Spinal cord (tissue), 10 donors: Measurements from ENCODE around the gene CNTRL. TPM values are rescaled to one million over a fixed set of nuclear protein-coding genes. Genes with fewer than 3 reads are reported as not detected.

Experiments
- DNase-seq, 6 donors: peaks; one replicate each; pipeline versions ENCODE4 v3.0.0 to v3.0.0-alpha.2; 2013 to 2015; ENCODE audit warnings: low spot score in 6 of 6, low read depth in 4 of 6
- H3K27ac ChIP-seq: one replicate; pipeline ENCODE4 v1.5.1; 2013; ENCODE audit warnings: low read depth, low read length, control low read depth
- H3K27me3 ChIP-seq: one replicate; pipeline ENCODE4 v1.6.1; 2013; ENCODE audit warnings: low read length; ENCODE audit not compliant: control insufficient read depth, insufficient read depth
- H3K36me3 ChIP-seq: one replicate; pipeline ENCODE4 v1.6.1; 2013; ENCODE audit warnings: low read length; ENCODE audit not compliant: control insufficient read depth, insufficient read depth
- H3K4me1 ChIP-seq: one replicate; pipeline ENCODE4 v1.6.1; 2013; ENCODE audit warnings: low read length; ENCODE audit not compliant: control insufficient read depth, insufficient read depth
- H3K4me3 ChIP-seq: one replicate; pipeline ENCODE4 v1.5.1; 2013; ENCODE audit warnings: low read depth, low read length, control low read depth
- H3K9me3 ChIP-seq: one replicate; pipeline ENCODE4 v1.6.1; 2013; ENCODE audit warnings: low read length; ENCODE audit not compliant: control insufficient read depth, insufficient read depth
- WGBS: methylation state at CpG from one replicate; pipeline ENCODE4 v1.1.5; 2013; ENCODE audit warnings: missing lambda C conversion rate; ENCODE audit not compliant: insufficient coverage; 5-methylcytosine and 5-hydroxymethylcytosine counted together
- polyA plus RNA-seq, 2 donors: library from polyadenylated mRNA; unstranded; fragments of 120-200 nt; gene quantifications; one replicate each; pipeline ENCODE4 v1.2.1, GENCODE V29; 2013; ENCODE audit not compliant: insufficient read length in 2 of 2
- total RNA-seq, 2 donors: library from RNA; depleted of rRNA in 1 of 2; stranded (reverse); fragments of 120-200 nt in 1 of 2; fragments of >200 nt in 1 of 2; gene quantifications; one replicate each; pipeline versions ENCODE4 v1.2.3 to v1.2.4, GENCODE V29; 2013 to 2014
- donor health status: healthy.

The CNTRL gene
- total and polyA plus RNA-seq, 4 donors, result 17.2 to 24.6 (median 20.6) TPM

DNA sequence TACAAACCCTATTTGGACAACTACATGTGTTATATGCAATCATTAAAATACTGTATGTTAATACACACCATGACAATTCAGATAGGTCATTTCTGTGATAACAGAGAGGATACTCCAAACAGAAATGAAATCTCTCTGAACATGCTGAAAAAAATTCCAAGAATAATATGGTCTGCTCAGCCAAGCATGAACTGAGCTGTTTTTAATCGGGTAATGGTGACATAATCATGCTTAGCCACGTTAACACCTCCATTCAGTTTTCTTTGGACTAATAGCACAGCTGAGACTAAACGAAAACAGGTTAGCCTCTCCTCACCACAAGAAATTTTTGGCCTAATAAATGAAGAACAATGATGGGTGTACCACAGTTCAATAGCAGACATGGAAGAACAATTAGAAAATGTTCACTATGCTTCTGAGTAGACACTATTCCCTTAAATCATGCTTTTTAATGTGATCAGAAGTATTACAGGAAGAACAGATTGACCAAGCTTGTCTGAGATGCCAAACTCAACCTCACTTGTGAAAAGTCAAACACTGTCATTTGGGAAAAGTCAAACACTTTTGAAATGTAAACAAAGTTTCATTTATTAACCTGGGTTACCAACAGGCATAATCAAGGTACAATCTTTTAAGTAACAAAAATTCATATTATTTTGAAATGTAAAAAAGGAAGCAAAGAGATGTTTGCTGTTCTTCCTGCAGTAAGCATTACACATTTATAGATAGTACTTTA lies 107.5 kb downstream of the CNTRL start:
- WGBS, result 90% methylated on average over 2 of the region's 3 CpGs
- H3K27me3 ChIP-seq, result no peaks in the 10 kb centered on the region
- H3K9me3 ChIP-seq, result no peaks in the 10 kb centered on the region
- DNase-seq, result no peak
- no peaks in the 10 kb centered on the region for H3K36me3 ChIP-seq
- H3K4me3 ChIP-seq, result no peak overlapping the region
- no peak overlapping the region for H3K27ac ChIP-seq
- H3K4me1 ChIP-seq, result no peaks in the 10 kb centered on the region

- Histone ChIP-seq H3K36me3 (no peaks in the 10 kb centered on the region), H3K4me1 (no peaks in the 10 kb centered on the region)
Observed at GRCh38 chr9:121182989-121183388, 108.2 kb downstream of the CNTRL start.

DNA sequence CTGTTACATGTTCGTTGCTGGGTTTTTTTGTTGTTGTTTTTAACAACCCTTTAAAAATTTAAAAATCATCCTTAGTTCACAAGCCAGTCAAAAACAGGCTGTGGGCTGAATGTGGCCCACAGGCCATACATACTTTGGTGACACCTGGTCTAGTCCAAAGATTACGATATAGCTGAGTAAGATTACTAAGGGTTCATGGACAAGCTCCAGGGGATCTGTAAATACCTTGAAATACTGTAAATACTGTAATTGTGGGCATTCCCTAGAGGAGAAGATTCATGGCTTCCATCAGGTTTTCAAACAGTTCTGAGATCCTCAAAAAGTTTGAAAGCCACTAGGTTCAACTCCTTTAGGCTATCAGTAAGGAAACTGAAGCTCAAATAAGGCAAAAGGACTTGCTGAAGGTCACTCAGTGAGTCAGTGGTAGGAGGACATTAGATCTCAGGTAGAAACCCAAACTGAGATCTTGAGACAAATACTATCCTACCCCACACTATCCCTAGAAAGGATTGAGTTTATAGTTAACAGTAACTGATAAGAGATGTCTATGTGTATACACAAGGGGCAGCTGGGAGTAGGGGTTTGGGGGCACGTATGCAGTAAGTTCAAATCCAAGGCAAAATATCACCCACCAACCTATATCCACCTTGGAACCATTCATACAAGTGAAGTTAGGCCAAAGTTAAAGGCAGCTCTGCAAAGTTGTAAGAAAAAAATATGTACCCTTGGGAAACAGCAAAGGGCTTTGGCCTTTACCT lies 109.1 kb downstream of the CNTRL start:
- no CpG with 5 or more reads among the region's 3 CpGs for WGBS
- Histone ChIP-seq H3K27ac (no peak overlapping the region), H3K27me3 (no peaks in the 10 kb centered on the region)

More at GRCh38 chr9:121182989-121183388, 108.2 kb downstream of the CNTRL start:
- H3K4me3 ChIP-seq, result no peak overlapping the region
- no peaks in the 10 kb centered on the region for H3K9me3 ChIP-seq
- H3K27ac ChIP-seq, result no peak overlapping the region
- H3K27me3 ChIP-seq, result no peaks in the 10 kb centered on the region
- DNase-seq, result no peak

DNA sequence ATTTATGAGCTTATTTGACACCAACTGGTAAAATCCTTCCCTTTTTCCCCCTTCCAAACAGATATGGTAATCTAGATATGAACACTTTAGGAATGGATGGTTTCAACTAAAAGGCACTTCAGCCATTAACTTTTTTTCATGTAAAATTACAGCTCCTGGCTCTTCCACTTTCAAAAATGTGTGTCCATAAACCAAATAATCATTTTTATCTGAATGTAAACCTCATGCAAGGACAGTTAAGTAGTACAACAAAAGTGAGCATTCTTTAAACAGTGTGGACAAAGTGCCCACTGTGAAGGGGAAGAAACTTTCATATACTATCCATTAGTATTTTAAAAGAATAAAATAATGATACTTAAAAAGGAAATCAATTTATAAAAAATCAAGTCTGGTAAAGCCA lies 109.7 kb downstream of the CNTRL start:
- Histone ChIP-seq H3K4me1 (no peaks in the 10 kb centered on the region), H3K27ac (no peak overlapping the region), H3K4me3 (no peak overlapping the region), H3K27me3 (no peaks in the 10 kb centered on the region), H3K36me3 (no peaks in the 10 kb centered on the region), H3K9me3 (no peaks in the 10 kb centered on the region)
- DNase-seq, result no peak

More for the DNA sequence above, 109.1 kb downstream of the CNTRL start:
- Histone ChIP-seq H3K4me1 (no peaks in the 10 kb centered on the region), H3K36me3 (no peaks in the 10 kb centered on the region), H3K4me3 (no peak overlapping the region), H3K9me3 (no peaks in the 10 kb centered on the region)
- no peak for DNase-seq

DNA sequence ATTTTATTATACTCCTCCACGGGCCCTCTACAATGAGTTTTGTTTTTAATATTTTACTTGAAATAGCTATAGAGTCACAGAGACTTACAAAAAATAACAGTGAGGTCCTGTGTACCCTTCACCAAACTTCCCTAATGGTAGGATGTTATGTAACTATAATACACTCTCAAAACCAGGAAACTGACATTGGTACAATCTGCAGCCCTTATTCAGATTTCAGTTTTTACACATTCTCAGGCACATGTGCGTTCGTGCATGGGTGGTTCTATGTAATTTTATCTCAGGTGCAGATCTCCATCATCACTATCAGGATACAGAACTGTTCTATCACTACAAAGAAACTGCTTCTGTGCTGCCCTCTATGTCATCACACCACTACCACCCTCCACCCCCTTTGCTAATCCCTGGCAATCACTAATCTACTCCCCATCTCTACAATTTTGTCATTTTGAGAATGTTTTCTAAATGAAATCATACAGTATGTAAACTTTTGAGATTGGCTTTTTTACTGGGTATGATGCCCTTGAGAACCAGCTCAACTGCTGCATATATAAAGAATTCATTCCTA lies 110.5 kb downstream of the CNTRL start:
- Histone ChIP-seq H3K4me3 (no peak overlapping the region), H3K27me3 (no peaks in the 10 kb centered on the region), H3K9me3 (no peaks in the 10 kb centered on the region), H3K36me3 (no peaks in the 10 kb centered on the region), H3K27ac (no peak overlapping the region), H3K4me1 (no peaks in the 10 kb centered on the region)
- DNase-seq, result no peak
- WGBS, result 100% methylated on average over 2 of the region's 3 CpGs

GRCh38 chr9:121185774-121186403 lies 111.1 kb downstream of the CNTRL start:
- 95% methylated on average over 2 of the region's 4 CpGs for WGBS
- H3K27me3 ChIP-seq, result no peaks in the 10 kb centered on the region
- H3K36me3 ChIP-seq, result no peaks in the 10 kb centered on the region
- no peak overlapping the region for H3K4me3 ChIP-seq
- H3K27ac ChIP-seq, result no peak overlapping the region
- H3K9me3 ChIP-seq, result no peaks in the 10 kb centered on the region
- H3K4me1 ChIP-seq, result no peaks in the 10 kb centered on the region
- no peak for DNase-seq

DNA sequence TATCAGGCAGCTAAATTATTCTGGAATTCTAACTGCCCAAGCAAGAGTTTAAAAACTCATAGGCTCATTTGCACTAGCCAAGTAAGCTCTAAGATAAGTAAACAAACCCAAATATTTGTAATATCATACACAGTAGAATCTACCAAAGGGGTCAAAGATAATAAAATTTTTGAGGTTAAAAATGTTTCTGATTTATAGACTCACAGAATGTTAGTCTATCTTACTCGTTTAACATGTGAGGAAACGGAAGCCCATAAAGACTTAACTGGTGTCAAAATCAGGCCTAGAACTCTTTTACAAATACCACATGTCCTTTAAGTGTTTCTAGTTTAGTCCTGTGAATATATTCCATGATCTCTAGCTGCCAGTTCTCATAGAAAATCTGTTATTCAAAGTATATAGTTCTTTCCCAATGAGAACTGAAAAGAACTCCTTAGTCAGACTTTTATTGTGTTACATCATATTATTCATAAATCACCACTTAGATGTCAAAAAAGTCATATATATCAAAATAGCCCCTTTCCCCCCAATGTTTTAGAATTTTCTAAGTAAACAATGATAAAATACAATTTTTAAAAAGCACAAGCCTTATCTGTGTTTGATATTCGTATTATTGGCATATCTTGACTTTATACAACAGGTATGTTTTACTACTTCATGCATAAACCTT lies 113.0 kb downstream of the CNTRL start:
- Histone ChIP-seq H3K9me3 (no peaks in the 10 kb centered on the region), H3K27me3 (no peaks in the 10 kb centered on the region), H3K4me3 (no peak overlapping the region), H3K27ac (no peak overlapping the region), H3K4me1 (no peaks in the 10 kb centered on the region), H3K36me3 (no peaks in the 10 kb centered on the region)
- no peak for DNase-seq
- no CpG with 5 or more reads among the region's 3 CpGs for whole genome bisulfite sequencing

- no peaks in the 10 kb centered on the region for H3K4me1 ChIP-seq
- no peaks in the 10 kb centered on the region for H3K27me3 ChIP-seq
- no peak overlapping the region for H3K4me3 ChIP-seq
- no peaks in the 10 kb centered on the region for H3K36me3 ChIP-seq
- H3K27ac ChIP-seq, result no peak overlapping the region
- no peaks in the 10 kb centered on the region for H3K9me3 ChIP-seq
- no CpG with 5 or more reads among the region's 1 CpG for WGBS
- DNase-seq, result no peak
Observed at GRCh38 chr9:121189006-121189405, 114.3 kb downstream of the CNTRL start.

DNA sequence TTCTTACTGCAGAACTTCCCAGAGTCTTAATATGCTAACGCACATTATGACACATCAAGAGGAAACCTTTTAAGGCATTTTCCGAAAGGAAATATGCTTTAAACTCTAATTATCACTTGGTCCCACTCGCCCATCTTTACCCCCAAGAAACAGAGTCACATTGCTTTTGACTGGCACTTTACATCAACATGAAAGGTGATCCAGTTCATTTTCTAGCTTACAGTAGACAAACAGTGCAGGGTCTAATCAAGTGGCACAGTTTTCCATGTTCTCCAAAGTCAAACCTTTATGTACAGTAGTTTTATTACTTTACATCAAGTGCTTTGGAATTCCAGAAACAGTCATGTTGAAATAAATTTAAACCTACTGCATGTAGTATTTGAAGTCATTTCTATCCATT lies 114.9 kb downstream of the CNTRL start:
- Histone ChIP-seq H3K4me1 (no peaks in the 10 kb centered on the region), H3K36me3 (no peaks in the 10 kb centered on the region)
- 93% methylated on average over 3 of the region's 3 CpGs for WGBS

More for the DNA sequence above, 114.9 kb downstream of the CNTRL start:
- no peak for DNase-seq
- Histone ChIP-seq H3K4me3 (no peak overlapping the region), H3K9me3 (no peaks in the 10 kb centered on the region), H3K27ac (no peak overlapping the region), H3K27me3 (no peaks in the 10 kb centered on the region)
